Measurements from ENCODE around the gene BAIAP2L2. TPM values are rescaled to one million over a fixed set of nuclear protein-coding genes. Genes with fewer than 3 reads are reported as not detected.
"Not testable (repeated sequence)": the region's sequence is repeated elsewhere in the genome, so short reads cannot be mapped to it uniquely, and the experiment has no call there.

BAIAP2L2 gene
- total and polyA plus RNA-seq, 10 of the 15 experiments (the other 5 are each of a cell fraction or from before 2014, with no cell fraction given) = 0.08 to 0.38 (median 0.14) TPM; not detected in 6

GRCh38 chr22:38120359-38121110, 10.1 kb upstream of the BAIAP2L2 start:
- TF ChIP-seq SMAD1 (IDR thresholded peaks at IDR 0.05; ENCODE audit: low read depth, partially characterized antibody) (no peak), SMAD5 (IDR thresholded peaks at IDR 0.05; ENCODE audit: low read depth) (no peak), CHD1 (IDR thresholded peaks at IDR 0.05; ENCODE audit: low read depth, low read length) (no peak), POU2F2 (IDR thresholded peaks at IDR 0.05; ENCODE audit: borderline replicate concordance, low read depth, low read length) (no peak), ZNF24 (IDR thresholded peaks at IDR 0.05) (no peak), JUNB (IDR thresholded peaks at IDR 0.05) (no peak), DPF2 (IDR thresholded peaks at IDR 0.05) (no peak)
- WGBS (ENCODE audit: insufficient coverage, insufficient replicate concordance, low lambda C conversion rate, missing lambda C conversion rate) = 88% methylated on average over 28 of the region's 28 CpGs
- no peak for ATAC-seq
- Histone ChIP-seq H3K4me3 (no peak overlapping the region), H3K4me2 (ENCODE audit: control insufficient read depth, insufficient read depth) (no peak overlapping the region), H3K27ac (ENCODE audit: control insufficient read depth, insufficient read depth) (no peak overlapping the region), H3K9me3 (replicated peaks; ENCODE audit: control insufficient read depth, insufficient read depth, low read length) (no peaks in the 10 kb centered on the region), H3K4me1 (ENCODE audit: control insufficient read depth, insufficient read depth, low read length) (no peaks in the 10 kb centered on the region), H3K27me3 (replicated peaks in 1 of 2; ENCODE audit: control insufficient read depth in 2 of 2, insufficient read depth in 2 of 2, low read length in 1 of 2) (no peaks in the 10 kb centered on the region), H4K20me1 (ENCODE audit: control insufficient read depth, insufficient read depth) (no peaks in the 10 kb centered on the region), H3K36me3 (ENCODE audit: control insufficient read depth in 2 of 2, insufficient read depth in 2 of 2, low read length in 1 of 2) (no peaks in the 10 kb centered on the region; a peak in 2 of 4 replicates), H3K79me2 (ENCODE audit: control insufficient read depth, insufficient read depth, low read length) (no peaks in the 10 kb centered on the region), H2AFZ (ENCODE audit: control insufficient read depth, low read depth, low read length) (no peak overlapping the region), H3K9ac (ENCODE audit: control insufficient read depth, insufficient read depth, low read length) (no peak overlapping the region)
- ChIA-PET POLR2A (no interaction called here), CTCF (no interaction called here), SMC1A (ENCODE audit: uncharacterized antibody, unreplicated experiment) (no interaction called here), RAD21 (ENCODE audit: unreplicated experiment) (no interaction called here)
- no peak for FAIRE-seq
- in situ Hi-C loops (cut with MboI) = no loop called here
- no TSS peak for BruUV-seq (replicated peaks)
- intact Hi-C loops (cut with micrococcal nuclease; ENCODE audit: unreplicated experiment) = no loop called here
- no peak for DNase-seq (ENCODE audit: low read depth, low spot score)

- POLR2A ChIA-PET; H3K9me3 ChIP-seq (replicated peaks; ENCODE audit: control insufficient read depth, insufficient read depth, low read length); H3K4me1 ChIP-seq (ENCODE audit: control insufficient read depth, insufficient read depth, low read length); H4K20me1 ChIP-seq (ENCODE audit: control insufficient read depth, insufficient read depth); in situ Hi-C loops (cut with MboI); H3K36me3 ChIP-seq (ENCODE audit: control insufficient read depth in 2 of 2, insufficient read depth in 2 of 2, low read length in 1 of 2); BruUV-seq (replicated peaks); H3K27me3 ChIP-seq (replicated peaks in 1 of 2; ENCODE audit: control insufficient read depth in 2 of 2, insufficient read depth in 2 of 2, low read length in 1 of 2); FAIRE-seq; ATAC-seq; H3K27ac ChIP-seq (ENCODE audit: control insufficient read depth, insufficient read depth); H3K4me3 ChIP-seq; H3K9ac ChIP-seq (ENCODE audit: control insufficient read depth, insufficient read depth, low read length); H3K4me2 ChIP-seq (ENCODE audit: control insufficient read depth, insufficient read depth); H2AFZ ChIP-seq (ENCODE audit: control insufficient read depth, low read depth, low read length); DNase-seq (ENCODE audit: low read depth, low spot score); H3K79me2 ChIP-seq (ENCODE audit: control insufficient read depth, insufficient read depth, low read length): not testable (repeated sequence)
- intact Hi-C loops (cut with micrococcal nuclease; ENCODE audit: unreplicated experiment) = loop anchor here (10.0 kb wide), 2 partner anchors 96 to 236 kb away; no protein-coding TSS in a partner anchor
- CTCF ChIA-PET = interaction anchor here (1.7 kb wide), 1 partner anchor 66 kb away, joined by 7 read pairs; no protein-coding TSS in a partner anchor
- WGBS (ENCODE audit: insufficient coverage, insufficient replicate concordance, low lambda C conversion rate, missing lambda C conversion rate) = 82% methylated on average over 2 of the region's 2 CpGs
- RAD21 ChIA-PET (ENCODE audit: unreplicated experiment) = interaction anchor here (0.8 kb wide), 1 partner anchor 15 kb away, joined by 3 read pairs; no protein-coding TSS in a partner anchor
- SMC1A ChIA-PET (ENCODE audit: uncharacterized antibody, unreplicated experiment) = interaction anchor here (1.0 kb wide), 1 partner anchor 76 kb away, joined by 3 read pairs; no protein-coding TSS in a partner anchor
Observed at GRCh38 chr22:38118747-38119146, 8.3 kb upstream of the BAIAP2L2 start.

Data from GM12878 (cell line).